Endothelial cell (in vitro differentiated cells): ENCODE measurements around the gene UNC93B1. TPM values are rescaled to one million over a fixed set of nuclear protein-coding genes. Genes with fewer than 3 reads are reported as not detected.
"Not testable (repeated sequence)": the region's sequence is repeated elsewhere in the genome, so short reads cannot be mapped to it uniquely, and the experiment has no call there.

Experiments used
- DNase-seq: peaks from one replicate; pipeline ENCODE4 v3.0.0; 2021; ENCODE audit warnings: low spot score
- H3K27ac Mint-ChIP-seq: one replicate; pipeline ENCODE4 v1.8.0; 2021; ENCODE audit warnings: mixed read lengths, inconsistent platforms; ENCODE audit not compliant: unreplicated experiment
- H3K27me3 Mint-ChIP-seq: one replicate; pipeline ENCODE4 v1.8.0; 2021; ENCODE audit warnings: mild to moderate bottlenecking, moderate library complexity, mixed read lengths, inconsistent platforms; ENCODE audit not compliant: unreplicated experiment
- H3K36me3 Mint-ChIP-seq: one replicate; pipeline ENCODE4 v1.8.0; 2021; ENCODE audit warnings: mild to moderate bottlenecking, low read depth, mixed read lengths, inconsistent platforms; ENCODE audit not compliant: unreplicated experiment
- H3K4me1 Mint-ChIP-seq: one replicate; pipeline ENCODE4 v1.8.0; 2021; ENCODE audit warnings: mild to moderate bottlenecking, mixed read lengths, inconsistent platforms; ENCODE audit not compliant: unreplicated experiment
- H3K4me3 Mint-ChIP-seq: one replicate; pipeline ENCODE4 v1.8.0; 2021; ENCODE audit warnings: mild to moderate bottlenecking, mixed read lengths, inconsistent platforms; ENCODE audit not compliant: unreplicated experiment
- H3K9me3 Mint-ChIP-seq: one replicate; pipeline ENCODE4 v1.8.0; 2021; ENCODE audit warnings: mixed read lengths, inconsistent platforms; ENCODE audit not compliant: unreplicated experiment
- CTCF ChIP-seq: fragments of 200-600 bp; sonication (generic); IDR thresholded peaks from one replicate; pipeline ENCODE4 v1.5.0; 2021; ENCODE audit warnings: antibody characterized with exemption; ENCODE audit not compliant: unreplicated experiment
- total RNA-seq: library from RNA; stranded (reverse); fragmentation: NEBNext Ultra II Directional; extraction: Animal tissue kit (Norgen Biotek cat#: 25700); gene quantifications from one replicate; pipeline ENCODE4 v1.2.1, GENCODE V29; 2021; ENCODE audit not compliant: unreplicated experiment

The UNC93B1 gene
- total RNA-seq, 1 donor from 2014 or later, result 13.1 TPM

- DNase-seq, result peak; percentile 77
- no peak overlapping the region for H3K27ac Mint-ChIP-seq
- no peaks in the 10 kb centered on the region for H3K9me3 Mint-ChIP-seq
- TF ChIP-seq CTCF, result no peak
- H3K27me3 Mint-ChIP-seq, result peaks cover 10% of the 10 kb centered on the region
- peak overlapping the region; percentile 64 for H3K4me3 Mint-ChIP-seq
- H3K4me1 Mint-ChIP-seq, result no peaks in the 10 kb centered on the region
- peaks cover 4% of the 10 kb centered on the region for H3K36me3 Mint-ChIP-seq
These were observed 7.0 kb downstream of the UNC93B1 start for GRCh38 chr11:67996622-67997474.

- no peak overlapping the region for H3K27ac Mint-ChIP-seq
- peaks cover 8% of the 10 kb centered on the region for H3K27me3 Mint-ChIP-seq
- H3K4me1 Mint-ChIP-seq, result no peaks in the 10 kb centered on the region
- DNase-seq, result no peak
- H3K4me3 Mint-ChIP-seq, result no peak overlapping the region
- H3K9me3 Mint-ChIP-seq, result no peaks in the 10 kb centered on the region
- TF ChIP-seq CTCF, result no peak
- peaks cover 4% of the 10 kb centered on the region for H3K36me3 Mint-ChIP-seq
These were observed 7.8 kb downstream of the UNC93B1 start for GRCh38 chr11:67996051-67996450.

- not testable (repeated sequence) for DNase-seq, H3K27ac Mint-ChIP-seq, H3K4me3 Mint-ChIP-seq, H3K36me3 Mint-ChIP-seq, H3K4me1 Mint-ChIP-seq, H3K27me3 Mint-ChIP-seq, H3K9me3 Mint-ChIP-seq
These were observed 8.3 kb downstream of the UNC93B1 start for GRCh38 chr11:67995579-67995978.

- not testable (repeated sequence) for H3K4me3 Mint-ChIP-seq, H3K36me3 Mint-ChIP-seq, H3K9me3 Mint-ChIP-seq, H3K27ac Mint-ChIP-seq, H3K27me3 Mint-ChIP-seq, H3K4me1 Mint-ChIP-seq, DNase-seq
These were observed 8.8 kb downstream of the UNC93B1 start for GRCh38 chr11:67995129-67995528.

- not testable (repeated sequence) for DNase-seq, H3K27ac Mint-ChIP-seq, H3K9me3 Mint-ChIP-seq, H3K4me1 Mint-ChIP-seq, H3K36me3 Mint-ChIP-seq, H3K4me3 Mint-ChIP-seq
- H3K27me3 Mint-ChIP-seq, result peaks cover 11% of the 10 kb centered on the region
These were observed 9.5 kb downstream of the UNC93B1 start for GRCh38 chr11:67994387-67994786.

- not testable (repeated sequence) for H3K4me3 Mint-ChIP-seq, H3K27ac Mint-ChIP-seq, H3K4me1 Mint-ChIP-seq, H3K9me3 Mint-ChIP-seq, DNase-seq, H3K36me3 Mint-ChIP-seq
- peaks cover 11% of the 10 kb centered on the region for H3K27me3 Mint-ChIP-seq
- TF ChIP-seq CTCF, result peak; percentile 69
These were observed 10.1 kb downstream of the UNC93B1 start for GRCh38 chr11:67993821-67994220.

GRCh38 chr11:67991347-67992121 lies 12.4 kb downstream of the UNC93B1 start:
- H3K4me1 Mint-ChIP-seq, DNase-seq, H3K9me3 Mint-ChIP-seq, H3K27me3 Mint-ChIP-seq, H3K4me3 Mint-ChIP-seq, H3K27ac Mint-ChIP-seq, H3K36me3 Mint-ChIP-seq: not testable (repeated sequence)

- H3K4me3 Mint-ChIP-seq, H3K27ac Mint-ChIP-seq, DNase-seq, H3K27me3 Mint-ChIP-seq, H3K36me3 Mint-ChIP-seq, H3K9me3 Mint-ChIP-seq, H3K4me1 Mint-ChIP-seq: not testable (repeated sequence)
These were observed 13.2 kb downstream of the UNC93B1 start for GRCh38 chr11:67990546-67991346.
